GM23338 (cell line): ENCODE measurements around the gene NUMB. TPM values are rescaled to one million over a fixed set of nuclear protein-coding genes. Genes with fewer than 3 reads are reported as not detected.

Source experiments
- ATAC-seq: fragments of 200-7000 bp; cut with Tn5 transposase; 3 replicates; pipeline ENCODE4 v1.9.1; 2020
- DNase-seq: peaks from one replicate; pipeline ENCODE4 v3.0.0-alpha.2; 2015; ENCODE audit warnings: low spot score
- H2AFZ ChIP-seq: fragments of 200-600 bp; sonication (generic); 2 replicates; pipeline ENCODE4 v1.8.0; 2016; ENCODE audit warnings: antibody characterized with exemption, mild to moderate bottlenecking, moderate library complexity
- H3F3A ChIP-seq: fragments of 200-600 bp; sonication (generic); replicated peaks from 2 replicates; pipeline ENCODE4 v1.8.0; 2017; ENCODE audit warnings: antibody characterized with exemption, mixed run types, low read depth
- H3K27ac ChIP-seq: fragments of 200-600 bp; sonication (generic); 2 replicates; pipeline ENCODE4 v1.6.1; 2016; ENCODE audit warnings: low read depth
- H3K27me3 ChIP-seq: fragments of 200-600 bp; sonication (generic); 2 replicates; pipeline ENCODE4 v1.8.0; 2016; ENCODE audit warnings: mild to moderate bottlenecking, mixed run types, moderate library complexity; ENCODE audit not compliant: insufficient read depth
- H3K36me3 ChIP-seq: fragments of 200-600 bp; sonication (generic); 2 replicates; pipeline ENCODE4 v1.8.0; 2016; ENCODE audit warnings: mild to moderate bottlenecking; ENCODE audit not compliant: insufficient read depth
- H3K4me1 ChIP-seq: fragments of 200-600 bp; sonication (generic); 2 replicates; pipeline ENCODE4 v1.8.0; 2016; ENCODE audit warnings: mild to moderate bottlenecking, moderate library complexity; ENCODE audit not compliant: insufficient read depth
- H3K4me2 ChIP-seq: fragments of 200-600 bp; sonication (generic); 2 replicates; pipeline ENCODE4 v1.7.1; 2017; ENCODE audit warnings: mixed run types
- H3K4me3 ChIP-seq: fragments of 200-600 bp; sonication (generic); 2 replicates; pipeline ENCODE4 v1.6.1; 2016; ENCODE audit warnings: mixed run types
- H3K79me2 ChIP-seq: fragments of 200-600 bp; sonication (generic); replicated peaks from 2 replicates; pipeline ENCODE4 v1.8.0; 2017; ENCODE audit warnings: mild to moderate bottlenecking; ENCODE audit not compliant: insufficient read depth
- H3K9me2 ChIP-seq: fragments of 200-600 bp; sonication (generic); 2 replicates; pipeline ENCODE4 v1.8.0; 2017; ENCODE audit not compliant: insufficient read depth
- H4K20me1 ChIP-seq: fragments of 200-600 bp; sonication (generic); replicated peaks from 2 replicates; pipeline ENCODE4 v1.8.0; 2017; ENCODE audit warnings: mild to moderate bottlenecking; ENCODE audit not compliant: insufficient read depth
- H3K27ac Mint-ChIP-seq: 2 replicates; pipeline ENCODE4 v1.8.0; 2020; ENCODE audit warnings: inconsistent platforms, mild to moderate bottlenecking, moderate library complexity, mixed read lengths
- H3K27me3 Mint-ChIP-seq: 3 replicates; pipeline ENCODE4 v1.8.0; 2022; ENCODE audit warnings: low read depth, mild to moderate bottlenecking, moderate library complexity, mixed read lengths, inconsistent platforms; ENCODE audit not compliant: insufficient read depth, poor library complexity
- H3K36me3 Mint-ChIP-seq: 3 replicates; pipeline ENCODE4 v1.8.0; 2021; ENCODE audit warnings: low read depth, mild to moderate bottlenecking, inconsistent platforms, moderate library complexity, mixed read lengths
- H3K4me1 Mint-ChIP-seq: 3 replicates; pipeline ENCODE4 v1.8.0; 2020; ENCODE audit warnings: mild to moderate bottlenecking, inconsistent platforms, mixed read lengths
- H3K4me3 Mint-ChIP-seq: 3 replicates; pipeline ENCODE4 v1.8.0; 2021; ENCODE audit warnings: moderate library complexity, mild to moderate bottlenecking, inconsistent platforms, mixed read lengths
- H3K9me3 Mint-ChIP-seq: 3 replicates; pipeline ENCODE4 v1.8.0; 2020; ENCODE audit warnings: moderate library complexity, mild to moderate bottlenecking, inconsistent platforms, mixed read lengths
- CREB1 ChIP-seq: fragments of 250-450 bp; sonication (Bioruptor Pico); IDR thresholded peaks from 2 replicates; pipeline ENCODE4 v1.5.0; 2020; ENCODE audit warnings: low read depth, mild to moderate bottlenecking, moderate library complexity
- EZH2 ChIP-seq: fragments of 200-600 bp; sonication (generic); IDR thresholded peaks from one replicate; pipeline ENCODE4 v1.8.0; 2017; ENCODE audit warnings: antibody characterized with exemption, mild to moderate bottlenecking, low read depth; ENCODE audit not compliant: unreplicated experiment
- POLR2AphosphoS5 ChIP-seq: IDR thresholded peaks from 2 replicates; pipeline ENCODE4 v1.6.1; 2016; ENCODE audit warnings: antibody characterized with exemption, low read depth
- STAT1 ChIP-seq: IDR thresholded peaks from one replicate; pipeline ENCODE4 v1.6.1; 2016; ENCODE audit warnings: antibody characterized with exemption; ENCODE audit not compliant: unreplicated experiment
- ZNF462 ChIP-seq: fragments of 250-450 bp; sonication (Bioruptor Pico); IDR thresholded peaks from 2 replicates; pipeline ENCODE4 v1.5.0; 2020; ENCODE audit warnings: mild to moderate bottlenecking, moderate library complexity
- polyA plus RNA-seq: library from polyadenylated mRNA; unstranded; fragments of >200 nt; fragmentation: Nextera tagmentation; extraction: Ambion mirVana; gene quantifications from 2 replicates; pipeline ENCODE4 v1.2.1, GENCODE V29; 2016
- total RNA-seq: library from RNA; depleted of rRNA; stranded (reverse); fragments of >200 nt; shearing (Covaris generic); gene quantifications from 2 replicates; pipeline ENCODE4 v1.2.3, GENCODE V29; 2014
- TF ChIP-seq, protein P1 (sequence below), 2 experiments: fragments of 200-600 bp in 1 of 2; sonication (generic) in 1 of 2; conservative IDR thresholded peaks; 2 replicates each; pipeline versions ENCODE4 v1.5.1 to v1.6.1; 2016 to 2017; ENCODE audit warnings: antibody characterized with exemption in 2 of 2, low read depth in 2 of 2, mild to moderate bottlenecking in 2 of 2, moderate library complexity in 1 of 2
- TF ChIP-seq, protein P2 (sequence below): IDR thresholded peaks from one replicate; pipeline ENCODE4 v1.6.1; 2018; ENCODE audit warnings: antibody characterized with exemption; ENCODE audit not compliant: unreplicated experiment

NUMB gene
- total and polyA plus RNA-seq, 2 experiments from 2014 or later, result 32.1 to 36.7 TPM

- Histone ChIP-seq H3K4me2 (no peak overlapping the region), H3K27ac (no peak overlapping the region), H2AFZ (no peak overlapping the region), H3K4me1 (no peaks in the 10 kb centered on the region), H3K27me3 (no peaks in the 10 kb centered on the region), H3F3A (no peaks in the 10 kb centered on the region), H3K36me3 (no peaks in the 10 kb centered on the region; the same call in 1 of the 2 replicates), H4K20me1 (no peaks in the 10 kb centered on the region), H3K79me2 (no peaks in the 10 kb centered on the region), H3K4me3 (no peak overlapping the region), H3K9me2 (no peaks in the 10 kb centered on the region)
- Mint-ChIP-seq H3K27me3 (peaks cover 8% of the 10 kb centered on the region), H3K27ac (peak overlapping the region; percentile 13; the same call in 1 of the 2 replicates), H3K4me1 (no peaks in the 10 kb centered on the region; the same call in 2 of the 3 replicates), H3K9me3 (no peaks in the 10 kb centered on the region), H3K36me3 (peaks cover 11% of the 10 kb centered on the region), H3K4me3 (no peak overlapping the region)
- ATAC-seq (no peak), DNase-seq (no peak)
- TF ChIP-seq CREB1 (CRISPR knock-in tag) (no peak), STAT1 (no peak), EZH2 (no peak), ZNF462 (CRISPR knock-in tag) (no peak), POLR2AphosphoS5 (no peak)
- TF ChIP-seq, protein P1, sequence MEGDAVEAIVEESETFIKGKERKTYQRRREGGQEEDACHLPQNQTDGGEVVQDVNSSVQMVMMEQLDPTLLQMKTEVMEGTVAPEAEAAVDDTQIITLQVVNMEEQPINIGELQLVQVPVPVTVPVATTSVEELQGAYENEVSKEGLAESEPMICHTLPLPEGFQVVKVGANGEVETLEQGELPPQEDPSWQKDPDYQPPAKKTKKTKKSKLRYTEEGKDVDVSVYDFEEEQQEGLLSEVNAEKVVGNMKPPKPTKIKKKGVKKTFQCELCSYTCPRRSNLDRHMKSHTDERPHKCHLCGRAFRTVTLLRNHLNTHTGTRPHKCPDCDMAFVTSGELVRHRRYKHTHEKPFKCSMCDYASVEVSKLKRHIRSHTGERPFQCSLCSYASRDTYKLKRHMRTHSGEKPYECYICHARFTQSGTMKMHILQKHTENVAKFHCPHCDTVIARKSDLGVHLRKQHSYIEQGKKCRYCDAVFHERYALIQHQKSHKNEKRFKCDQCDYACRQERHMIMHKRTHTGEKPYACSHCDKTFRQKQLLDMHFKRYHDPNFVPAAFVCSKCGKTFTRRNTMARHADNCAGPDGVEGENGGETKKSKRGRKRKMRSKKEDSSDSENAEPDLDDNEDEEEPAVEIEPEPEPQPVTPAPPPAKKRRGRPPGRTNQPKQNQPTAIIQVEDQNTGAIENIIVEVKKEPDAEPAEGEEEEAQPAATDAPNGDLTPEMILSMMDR (conservative IDR thresholded peaks at IDR 0.05; ENCODE audit: low read depth in 2 of 2), result no peak
- TF ChIP-seq, protein P2, sequence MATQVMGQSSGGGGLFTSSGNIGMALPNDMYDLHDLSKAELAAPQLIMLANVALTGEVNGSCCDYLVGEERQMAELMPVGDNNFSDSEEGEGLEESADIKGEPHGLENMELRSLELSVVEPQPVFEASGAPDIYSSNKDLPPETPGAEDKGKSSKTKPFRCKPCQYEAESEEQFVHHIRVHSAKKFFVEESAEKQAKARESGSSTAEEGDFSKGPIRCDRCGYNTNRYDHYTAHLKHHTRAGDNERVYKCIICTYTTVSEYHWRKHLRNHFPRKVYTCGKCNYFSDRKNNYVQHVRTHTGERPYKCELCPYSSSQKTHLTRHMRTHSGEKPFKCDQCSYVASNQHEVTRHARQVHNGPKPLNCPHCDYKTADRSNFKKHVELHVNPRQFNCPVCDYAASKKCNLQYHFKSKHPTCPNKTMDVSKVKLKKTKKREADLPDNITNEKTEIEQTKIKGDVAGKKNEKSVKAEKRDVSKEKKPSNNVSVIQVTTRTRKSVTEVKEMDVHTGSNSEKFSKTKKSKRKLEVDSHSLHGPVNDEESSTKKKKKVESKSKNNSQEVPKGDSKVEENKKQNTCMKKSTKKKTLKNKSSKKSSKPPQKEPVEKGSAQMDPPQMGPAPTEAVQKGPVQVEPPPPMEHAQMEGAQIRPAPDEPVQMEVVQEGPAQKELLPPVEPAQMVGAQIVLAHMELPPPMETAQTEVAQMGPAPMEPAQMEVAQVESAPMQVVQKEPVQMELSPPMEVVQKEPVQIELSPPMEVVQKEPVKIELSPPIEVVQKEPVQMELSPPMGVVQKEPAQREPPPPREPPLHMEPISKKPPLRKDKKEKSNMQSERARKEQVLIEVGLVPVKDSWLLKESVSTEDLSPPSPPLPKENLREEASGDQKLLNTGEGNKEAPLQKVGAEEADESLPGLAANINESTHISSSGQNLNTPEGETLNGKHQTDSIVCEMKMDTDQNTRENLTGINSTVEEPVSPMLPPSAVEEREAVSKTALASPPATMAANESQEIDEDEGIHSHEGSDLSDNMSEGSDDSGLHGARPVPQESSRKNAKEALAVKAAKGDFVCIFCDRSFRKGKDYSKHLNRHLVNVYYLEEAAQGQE, result no peak
These were observed 194.7 kb downstream of the NUMB start for GRCh38 chr14:73263606-73264005.
